OCI-M2 (cell line): ENCODE results near the gene VSTM2B.

ENCODE experiments used
- DNase-seq: peaks from one replicate; lab custom pipeline; 2025; ENCODE audit not compliant: unreplicated experiment; lab: John Stamatoyannopoulos, UW

Gene VSTM2B

DNA sequence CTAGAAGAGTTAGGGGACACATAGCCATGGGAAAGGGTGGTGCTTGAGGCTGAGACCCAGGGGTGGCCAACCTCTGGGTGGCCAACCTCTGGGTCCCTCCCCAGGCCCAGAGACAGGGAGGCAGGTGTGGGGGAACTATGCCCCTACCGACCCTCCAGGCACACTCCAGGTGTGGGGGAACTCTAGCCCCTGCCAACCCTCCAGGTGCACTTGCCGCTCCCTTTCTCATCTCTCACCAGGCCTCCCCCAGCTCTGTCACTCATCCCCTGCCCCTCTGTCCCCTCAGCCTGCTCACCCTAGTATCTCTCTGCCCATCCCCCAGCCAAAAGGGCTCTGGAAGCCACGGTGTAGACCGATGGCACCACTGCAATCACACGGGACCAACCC is 10.6 kb upstream of the VSTM2B start:
- no peak for DNase-seq

DNA sequence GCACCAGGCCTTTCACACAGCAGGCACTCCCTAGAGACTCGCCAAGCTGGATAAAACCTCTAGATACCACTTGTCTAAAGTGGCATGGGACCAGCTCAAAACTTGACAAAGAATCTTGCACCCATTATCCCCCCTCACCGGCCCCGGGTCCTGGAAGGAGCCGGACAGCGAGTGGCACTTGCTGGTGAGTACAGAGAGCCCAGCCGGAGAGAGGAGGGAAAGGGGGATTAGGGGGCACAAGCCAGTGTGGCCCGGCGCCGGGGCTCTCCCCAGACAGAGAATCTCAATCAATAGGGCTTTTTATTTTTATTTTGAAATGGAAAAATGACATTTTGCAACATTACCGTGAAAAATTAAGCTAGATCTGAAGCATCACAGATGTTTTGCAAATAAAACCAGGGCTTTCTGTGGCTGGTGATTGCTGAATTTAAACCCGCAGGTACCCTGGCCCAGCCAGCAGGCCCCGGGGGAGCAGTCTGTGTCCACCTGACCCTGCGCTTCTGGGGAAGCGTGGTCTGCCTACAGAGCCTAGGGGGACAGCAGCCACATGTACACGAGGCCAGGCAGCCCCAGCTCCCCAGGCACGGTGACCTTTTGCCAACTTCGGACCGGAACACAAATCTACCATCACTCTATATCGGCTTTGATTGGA is 10.0 kb upstream of the VSTM2B start:
- DNase-seq, result no peak

DNA sequence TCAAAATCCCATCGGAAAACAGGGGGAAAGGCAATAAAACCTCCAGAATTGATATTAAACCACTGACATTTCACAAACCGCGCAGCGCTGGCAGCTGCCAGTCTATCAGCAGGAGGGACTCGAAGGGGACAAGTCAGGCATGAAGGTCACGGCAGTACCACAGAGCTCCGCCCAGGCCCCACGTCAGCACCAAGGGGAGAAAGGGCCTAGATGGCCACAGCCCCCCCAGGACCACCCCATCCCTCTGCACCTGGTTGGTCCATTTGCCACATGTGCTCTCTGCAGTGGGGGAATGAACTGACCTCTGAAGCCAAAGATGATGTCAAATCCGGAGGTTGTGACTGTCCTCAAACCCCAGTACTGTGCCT is 9.5 kb upstream of the VSTM2B start:
- no peak for DNase-seq

DNA sequence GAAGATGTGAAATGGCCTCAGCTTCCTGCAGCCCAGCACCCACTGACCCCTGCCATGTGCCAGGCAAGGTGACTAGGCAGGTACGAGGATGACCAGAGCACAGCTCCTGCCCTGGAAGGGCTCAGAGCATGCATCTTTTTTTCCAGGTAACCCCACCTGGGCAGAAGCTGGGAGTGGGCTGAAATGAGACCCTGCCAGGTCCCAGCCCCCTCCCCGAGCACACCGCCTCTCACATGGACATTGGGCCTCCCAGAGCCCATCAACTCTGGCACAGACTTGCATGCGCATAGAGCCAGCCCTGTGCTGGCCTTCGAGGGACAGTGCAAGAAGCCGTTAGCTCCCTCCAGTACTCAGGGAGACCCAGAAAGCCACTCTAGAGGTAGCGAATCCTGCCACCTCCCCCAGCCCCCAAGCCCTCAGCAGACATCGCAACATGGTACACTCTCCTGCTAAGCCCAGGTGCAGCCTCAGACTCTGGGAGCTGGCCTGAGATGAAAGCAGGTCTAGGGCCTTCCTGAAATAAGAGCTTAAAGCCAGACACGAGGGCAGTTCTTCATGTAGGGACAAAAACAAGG is 8.9 kb upstream of the VSTM2B start:
- no peak for DNase-seq

DNA sequence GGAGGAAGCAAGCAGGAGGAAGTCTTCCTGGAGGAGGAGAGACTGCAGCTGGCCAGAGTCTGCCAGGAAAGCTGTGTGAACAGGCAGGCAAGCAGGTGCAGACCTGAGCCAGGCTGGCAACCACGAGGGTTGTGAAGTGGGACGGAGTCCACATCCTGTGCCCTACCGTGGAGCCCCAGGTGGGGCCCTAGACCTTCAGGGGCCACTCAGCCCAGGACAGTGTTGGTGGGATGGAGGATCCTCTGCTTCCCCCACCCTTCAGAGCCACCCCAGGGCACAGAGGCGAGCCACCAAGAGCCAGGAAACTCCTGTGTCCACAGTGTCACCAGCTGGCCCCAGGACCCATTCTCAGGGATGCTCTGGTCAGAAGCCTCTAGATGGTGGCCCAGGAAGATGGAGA is 8.4 kb upstream of the VSTM2B start:
- no peak for DNase-seq

DNA sequence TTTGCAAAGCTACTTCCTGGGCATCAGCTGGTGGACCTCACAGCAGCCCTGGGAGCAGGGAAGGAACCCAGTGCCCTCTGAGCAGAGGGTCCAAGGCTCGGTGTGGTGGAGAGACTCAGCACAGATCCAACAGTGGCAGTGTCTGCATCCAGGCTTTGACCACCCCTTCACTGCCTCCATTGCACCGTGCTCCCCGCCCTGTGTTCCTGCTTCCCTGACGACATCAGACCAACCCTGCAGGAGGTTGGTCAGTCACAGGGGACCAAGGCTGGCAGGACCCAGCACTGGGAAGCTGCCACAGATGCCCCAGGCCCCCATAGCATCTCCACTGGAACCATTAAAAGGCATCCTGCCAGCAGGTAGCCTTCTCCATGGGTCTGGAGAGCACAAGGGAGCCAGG is 7.8 kb upstream of the VSTM2B start:
- DNase-seq, result no peak

DNA sequence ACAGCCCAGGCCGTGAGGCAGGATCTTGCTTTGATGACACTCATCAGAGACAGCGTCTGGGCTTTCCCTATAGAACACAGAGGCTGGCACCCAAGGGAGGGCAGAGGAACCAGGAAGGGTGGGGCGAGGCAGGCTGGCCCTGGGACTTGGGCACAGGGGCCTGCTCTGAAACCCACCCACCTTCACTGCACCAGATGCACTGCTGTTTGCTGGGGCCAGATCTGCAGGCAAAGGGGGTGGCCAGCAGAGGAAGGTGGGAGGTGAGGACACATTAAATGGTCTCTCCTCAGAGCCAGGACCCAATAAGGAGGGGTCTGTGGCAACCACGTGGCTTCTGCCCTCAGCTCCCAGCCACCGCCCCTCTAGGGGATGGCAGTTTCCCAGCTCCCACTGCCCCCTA is 6.6 kb upstream of the VSTM2B start:
- DNase-seq, result no peak

DNA sequence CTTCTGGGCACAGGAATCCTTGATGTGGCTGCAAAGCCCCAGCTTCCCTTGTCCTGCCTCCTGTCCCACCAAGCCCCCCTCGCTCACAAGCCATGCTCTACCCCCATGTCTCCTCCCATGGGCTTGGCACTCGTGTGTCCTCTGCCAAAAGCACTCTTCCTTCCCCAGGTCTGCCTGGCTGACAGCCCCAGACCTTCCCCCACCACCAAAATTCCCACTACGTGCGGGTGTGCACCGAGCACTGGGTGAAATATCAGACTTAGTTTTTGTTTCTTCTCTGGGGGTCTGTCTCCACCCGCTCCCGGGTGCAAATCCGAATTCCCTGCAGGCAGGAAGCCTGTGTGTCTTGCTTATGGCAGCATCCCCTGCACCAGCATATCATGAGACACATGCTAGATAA is 5.9 kb upstream of the VSTM2B start:
- DNase-seq, result no peak

DNA sequence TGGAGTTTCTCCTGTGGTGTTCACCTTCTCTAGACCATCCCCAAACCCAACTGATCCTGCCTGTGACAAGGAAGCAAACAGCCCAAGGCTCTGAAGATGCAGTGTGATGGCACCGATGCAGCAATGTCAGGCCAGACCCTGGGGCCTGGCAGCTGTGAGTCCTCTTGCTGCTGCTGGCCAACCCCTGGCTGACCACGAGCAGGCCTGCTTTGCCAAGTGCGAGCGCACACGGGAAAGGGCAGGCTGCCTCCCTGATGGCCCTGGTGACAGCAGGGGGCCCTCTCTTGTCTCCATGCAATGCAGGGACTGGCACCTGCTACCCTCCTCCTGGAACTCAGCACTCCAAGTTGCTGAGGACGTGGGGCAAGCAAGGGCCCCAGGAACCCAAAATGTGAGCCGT is 5.4 kb upstream of the VSTM2B start:
- DNase-seq, result no peak

DNA sequence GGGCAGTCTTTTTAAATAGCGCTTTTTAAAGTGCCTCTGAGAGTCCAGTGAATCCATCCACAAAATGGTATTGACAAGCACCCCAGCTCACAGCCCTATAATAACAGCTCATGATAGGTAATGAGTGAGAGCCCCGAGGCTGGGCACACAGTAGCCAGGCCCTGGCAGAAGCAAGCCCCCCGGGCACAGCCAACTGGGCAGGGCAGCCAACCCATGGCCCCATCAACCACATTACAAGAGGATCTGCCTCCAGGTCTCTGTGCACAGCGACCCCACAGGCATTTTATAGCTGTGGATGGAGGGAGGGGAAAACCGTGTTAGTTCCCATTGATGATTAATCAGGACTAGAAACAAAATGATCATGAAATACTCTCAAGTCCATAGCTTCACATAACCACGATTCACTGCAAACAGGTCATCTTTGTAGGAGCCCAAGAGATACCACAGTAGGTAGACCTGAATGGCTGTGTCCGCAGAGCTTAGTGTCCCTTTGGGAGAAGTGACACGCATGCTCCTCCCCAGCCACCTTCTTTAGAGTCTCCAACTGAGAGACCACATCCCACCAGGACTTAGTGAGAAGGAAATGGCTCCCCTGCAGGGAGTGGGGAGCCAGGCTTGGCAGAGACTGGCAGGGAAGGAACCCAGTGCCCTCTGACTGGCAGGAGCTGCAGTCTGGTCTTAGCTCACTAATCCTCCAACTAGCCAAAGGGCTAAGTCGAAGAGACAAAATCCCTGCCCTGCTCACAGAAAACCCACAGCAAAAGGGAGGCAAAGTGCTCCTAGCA is 4.3 kb upstream of the VSTM2B start:
- no peak for DNase-seq

DNA sequence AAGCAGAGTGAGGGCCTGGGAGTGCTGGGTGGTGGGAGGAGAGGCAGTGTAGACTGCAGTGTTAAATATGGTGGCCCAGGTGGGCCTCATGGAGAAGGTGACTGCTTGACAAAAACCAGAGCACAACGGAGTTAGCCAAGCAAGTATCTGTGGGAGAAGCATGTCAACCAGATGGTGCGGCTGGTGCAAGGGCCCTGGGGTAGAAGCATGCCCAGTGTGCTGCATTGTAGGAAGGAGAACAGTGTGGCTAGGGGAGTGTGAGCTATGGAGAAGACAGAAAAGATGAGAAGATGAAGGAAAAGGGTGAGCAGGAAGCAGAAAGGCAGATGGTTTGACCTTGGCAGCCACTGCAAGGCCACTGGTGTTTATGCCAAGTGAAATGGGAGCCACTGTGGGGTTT is 2.2 kb upstream of the VSTM2B start:
- DNase-seq, result no peak

DNA sequence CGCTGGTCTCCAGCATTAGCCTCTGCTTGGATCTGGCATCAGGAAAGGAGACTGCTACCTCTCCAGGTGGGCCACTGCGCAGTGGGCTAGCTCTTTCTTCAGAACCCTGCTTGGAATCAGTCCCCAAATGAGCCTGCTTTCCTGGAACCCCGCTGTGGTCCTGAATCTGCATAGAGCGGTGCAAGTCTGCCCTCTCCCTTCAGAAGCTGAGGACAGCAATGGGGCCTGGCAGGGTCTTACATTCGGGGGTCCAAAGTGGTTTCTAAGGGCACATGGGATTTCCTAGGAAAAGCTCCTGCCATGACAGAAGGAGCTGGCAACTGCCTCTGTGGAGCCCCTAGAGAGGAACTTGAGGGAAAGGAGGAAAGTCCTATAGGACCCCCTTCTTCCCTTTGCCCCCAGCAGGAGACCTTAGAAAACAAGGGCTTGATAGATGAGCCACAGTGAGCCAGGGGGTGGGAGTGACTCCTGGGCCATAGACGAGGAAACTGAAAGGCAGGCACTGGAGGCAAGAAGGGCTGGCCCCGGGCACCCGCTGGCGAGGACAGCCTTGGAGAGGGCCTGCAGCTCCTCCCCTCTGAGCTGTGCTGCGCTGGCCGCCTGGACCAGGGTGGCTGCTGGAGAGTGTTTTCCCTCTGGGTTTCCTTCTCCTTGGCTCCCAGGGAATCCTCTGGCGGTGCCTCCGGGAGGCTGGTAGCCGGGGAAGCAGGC is 1.4 kb upstream of the VSTM2B start:
- no peak for DNase-seq

DNA sequence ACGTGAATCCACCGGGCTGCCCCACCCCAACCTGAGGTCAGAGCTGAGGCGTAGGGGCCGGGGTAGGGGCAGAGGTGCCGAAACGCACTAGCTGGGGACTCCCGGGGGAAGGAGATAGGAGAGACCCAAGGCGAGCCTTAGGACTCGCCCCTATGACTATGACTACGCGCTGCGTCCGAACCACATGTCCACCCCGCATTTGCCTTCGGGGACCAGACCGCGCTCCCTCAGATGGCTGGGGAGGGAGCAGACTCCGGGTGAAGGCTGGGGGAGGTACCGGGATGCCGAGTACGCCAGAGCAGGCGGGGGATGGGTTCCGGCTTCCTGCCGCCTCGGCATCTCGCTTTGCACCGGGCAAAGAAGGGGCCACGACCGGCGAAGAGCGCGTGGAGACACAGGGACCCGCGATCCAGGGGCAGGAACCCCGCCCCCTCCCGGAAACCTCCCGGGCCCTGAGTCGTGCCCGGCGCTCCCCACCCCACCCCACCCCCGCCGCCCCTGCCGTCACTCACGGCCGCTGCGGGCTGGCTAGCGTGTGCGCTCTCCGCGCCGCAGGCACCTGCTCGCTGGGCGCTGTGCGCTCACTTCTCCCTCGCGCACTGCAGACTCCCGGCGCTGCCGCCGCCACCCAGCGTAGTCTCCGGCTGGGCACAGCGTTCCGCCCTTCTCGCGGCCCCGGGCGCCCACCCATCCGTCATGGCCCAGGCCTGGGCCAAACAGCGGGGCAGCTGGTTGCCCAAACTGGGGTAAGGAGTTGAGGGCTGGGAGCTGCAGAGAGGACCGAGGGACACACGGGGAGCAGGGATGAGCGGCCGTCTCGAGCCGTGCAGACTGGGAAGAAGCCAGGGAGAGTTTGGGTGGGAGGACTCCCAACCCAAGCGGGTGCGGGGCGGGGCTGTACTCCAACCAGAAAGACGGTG is 622 bp upstream of the VSTM2B start:
- no peak for DNase-seq

DNA sequence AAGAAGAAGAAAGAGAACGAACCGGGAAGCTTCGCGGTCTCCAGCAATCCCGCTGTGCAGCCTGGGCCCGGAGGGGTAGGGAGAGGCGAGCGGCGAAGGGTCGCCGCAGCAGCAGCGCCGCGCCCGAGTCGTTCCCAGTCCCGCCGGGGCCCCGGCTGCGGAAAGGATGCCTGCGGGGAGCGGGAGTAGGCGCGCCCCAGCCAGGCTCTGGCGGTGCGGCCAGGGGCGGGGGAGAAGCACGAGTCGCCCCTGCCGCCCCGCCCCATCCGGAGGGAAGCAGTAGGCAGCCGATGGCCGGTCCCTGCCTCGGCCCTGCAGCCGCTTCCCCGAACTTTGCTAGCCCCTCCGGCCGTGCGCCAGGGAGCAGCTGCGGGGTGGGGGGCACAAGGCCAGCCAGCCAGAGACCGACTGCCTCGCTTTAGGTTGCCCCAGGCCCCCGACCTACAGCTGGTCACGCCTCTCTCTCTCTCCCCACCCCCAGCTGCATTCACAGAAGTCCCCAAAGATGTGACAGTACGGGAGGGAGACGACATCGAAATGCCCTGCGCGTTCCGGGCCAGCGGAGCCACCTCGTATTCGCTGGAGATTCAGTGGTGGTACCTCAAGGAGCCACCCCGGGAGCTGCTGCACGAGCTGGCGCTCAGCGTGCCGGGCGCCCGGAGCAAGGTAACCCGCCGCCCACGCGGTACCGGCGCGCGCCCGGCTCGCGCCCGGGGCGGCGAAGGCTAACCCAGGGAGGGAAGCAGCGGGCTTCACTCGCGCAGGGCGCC is 1.1 kb downstream of the VSTM2B start:
- DNase-seq, result no peak

DNA sequence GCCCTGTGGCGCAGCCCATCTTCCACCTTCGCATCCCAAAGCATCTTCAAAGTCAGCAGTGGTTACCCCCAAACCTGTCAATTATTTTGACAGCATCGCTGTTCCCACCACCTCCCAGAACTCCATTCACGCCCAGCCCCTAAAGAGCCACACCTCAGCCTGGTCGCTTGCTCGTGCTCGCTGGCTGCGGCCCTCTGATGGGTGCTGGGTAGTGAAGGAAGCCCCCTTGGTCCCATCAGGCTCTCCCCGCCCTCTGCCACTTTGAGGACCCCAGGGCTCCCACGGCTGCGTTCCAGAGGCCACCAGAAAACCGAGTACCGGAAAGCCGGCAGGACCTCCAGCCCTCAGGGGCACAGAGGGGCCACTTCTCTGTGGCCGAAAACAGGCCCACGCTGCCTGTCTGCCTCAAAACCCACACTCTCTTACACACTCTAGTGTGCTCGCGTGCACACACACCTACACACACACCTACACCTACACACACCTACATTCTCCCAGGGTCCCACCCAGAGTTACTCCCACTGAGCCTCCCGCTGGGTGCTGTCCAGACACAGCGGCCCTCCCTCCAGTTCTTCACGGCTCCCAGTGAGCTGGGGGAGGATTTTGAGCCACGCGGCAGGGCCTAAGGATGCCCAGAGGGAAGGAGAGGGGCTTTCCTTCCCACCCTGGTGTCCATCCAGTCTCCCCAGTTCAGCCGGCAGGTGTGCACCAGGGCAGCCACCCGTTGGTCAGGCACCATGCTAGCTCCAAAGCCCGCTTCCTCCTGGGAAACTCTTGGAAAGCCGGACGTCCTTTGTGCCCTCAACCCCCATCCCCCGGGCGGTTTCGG is 1.9 kb downstream of the VSTM2B start:
- no peak for DNase-seq

DNA sequence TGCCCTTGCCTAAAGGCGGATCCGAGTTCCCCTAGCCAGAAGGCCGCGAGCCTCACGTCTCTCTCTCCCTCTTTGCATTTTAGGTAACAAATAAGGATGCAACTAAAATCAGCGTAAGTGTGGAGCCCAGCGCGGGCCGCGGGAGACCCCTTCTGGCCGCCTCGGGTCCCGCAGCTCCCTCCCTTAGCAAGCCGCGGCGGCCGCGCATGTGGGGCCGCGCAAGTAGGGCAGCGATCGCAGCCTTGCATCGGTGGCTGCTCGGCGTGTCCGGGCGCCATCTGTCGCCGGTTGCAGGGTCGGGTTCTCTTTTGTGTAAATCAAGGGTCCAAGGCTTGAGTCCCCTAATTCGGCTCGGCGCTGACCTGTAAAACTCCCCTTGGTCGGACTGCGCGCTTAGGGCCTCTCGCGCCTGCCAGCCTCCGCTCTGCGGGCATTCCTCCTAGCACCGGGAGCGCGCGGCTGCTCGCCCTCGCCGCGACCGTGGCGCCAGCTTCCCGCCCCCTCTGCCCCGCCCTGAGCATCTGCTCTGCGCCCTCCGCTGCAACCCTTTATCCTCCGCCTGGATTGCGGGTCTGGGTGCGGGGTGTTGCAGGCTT is 2.7 kb downstream of the VSTM2B start:
- DNase-seq, result no peak

DNA sequence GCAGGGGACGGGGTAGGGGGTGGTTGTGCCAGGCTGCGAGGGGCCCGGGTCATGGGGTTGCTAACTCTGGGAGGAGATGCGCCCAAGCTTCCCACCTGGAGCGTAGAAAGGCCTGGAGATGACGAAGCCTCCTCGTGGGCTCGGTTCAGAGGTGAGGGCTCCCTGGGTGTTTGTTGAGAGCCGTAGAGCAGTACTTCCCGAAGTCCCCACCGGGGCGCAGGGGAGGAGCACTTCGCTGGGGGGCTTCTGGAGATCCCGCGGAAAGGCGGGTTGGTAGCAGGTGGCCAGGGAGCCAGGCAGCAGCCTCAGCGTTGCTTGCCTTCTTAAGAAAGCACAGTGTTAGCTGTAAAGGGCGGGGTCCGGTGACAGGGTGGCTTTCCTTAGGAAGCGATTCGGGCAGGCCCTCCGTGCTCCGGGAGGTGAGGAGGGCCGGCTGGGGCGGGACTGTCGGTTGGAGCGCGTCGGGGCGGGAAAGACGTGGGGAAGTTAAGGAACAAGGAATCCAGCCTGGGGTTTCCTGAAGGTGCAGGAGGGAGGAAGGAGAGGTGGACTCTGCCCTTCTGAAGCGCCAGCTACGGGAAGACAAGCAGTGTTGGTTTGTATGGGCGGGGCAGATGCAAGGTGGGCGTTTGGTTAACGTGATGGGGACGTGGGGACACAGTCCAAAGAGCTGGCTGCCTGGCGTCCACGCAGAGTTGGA is 3.3 kb downstream of the VSTM2B start:
- DNase-seq, result no peak
